Testis (tissue), 2 donors: ENCODE data around the gene CCDC9B.

ENCODE experiments used
- CTCF ChIP-seq, 3 experiments: fragments of 450-650 bp in 2 of 3; fragments of 200-600 bp in 1 of 3; sonication (generic) in 1 of 3; IDR thresholded peaks; one replicate each; pipeline ENCODE4 v1.5.1; 2016 to 2019; ENCODE audit warnings: antibody characterized with exemption in 3 of 3, mild to moderate bottlenecking in 2 of 3, moderate library complexity in 1 of 3
- POLR2A ChIP-seq: fragments of 450-650 bp; IDR thresholded peaks from one replicate; pipeline ENCODE4 v1.6.1; 2017; ENCODE audit warnings: antibody characterized with exemption, mild to moderate bottlenecking, moderate library complexity

GRCh38 chr15:40334941-40335795 is 5.6 kb downstream of the CCDC9B start:
- TF ChIP-seq CTCF (IDR thresholded peaks at IDR 0.05) (no peak), POLR2A (no peak)
